Bronchial epithelial cell (primary cell): Measurements from ENCODE around the gene SMIM1. TPM values are rescaled to one million over a fixed set of nuclear protein-coding genes. Genes with fewer than 3 reads are reported as not detected.

Experiments used
- DNase-seq: peaks from one replicate; pipeline ENCODE4 v3.0.0-alpha.2; 2010; ENCODE audit warnings: low read depth
- FAIRE-seq: peaks from 2 replicates; lab custom pipeline; 2011; peaks lifted over from hg19 to GRCh38; lab: Jason Lieb, UNC
- H3K27me3 ChIP-seq: 2 replicates; pipeline ENCODE4 v1.5.1; 2011; ENCODE audit warnings: low read length; ENCODE audit not compliant: control insufficient read depth, insufficient read depth
- H3K36me3 ChIP-seq: 2 replicates; pipeline ENCODE4 v1.5.1; 2011; ENCODE audit warnings: low read length; ENCODE audit not compliant: control insufficient read depth, insufficient read depth
- H3K4me3 ChIP-seq: 2 replicates; pipeline ENCODE4 v1.5.1; 2011; ENCODE audit warnings: mild to moderate bottlenecking, low read depth, low read length, control low read depth
- total RNA-seq: library from RNA; depleted of rRNA; stranded (reverse); fragments of >200 nt; gene quantifications from 2 replicates; pipeline ENCODE4 v1.2.1, GENCODE V29; 2014
- TF ChIP-seq, protein P1 (sequence below): IDR thresholded peaks from 2 replicates; pipeline ENCODE4 v1.5.1; 2011; ENCODE audit warnings: mild to moderate bottlenecking, moderate library complexity, low read length, control low read depth, inconsistent platforms; ENCODE audit not compliant: insufficient read depth, severe bottlenecking

SMIM1 gene
- total RNA-seq, 1 donor from 2014 or later, result not detected

DNA sequence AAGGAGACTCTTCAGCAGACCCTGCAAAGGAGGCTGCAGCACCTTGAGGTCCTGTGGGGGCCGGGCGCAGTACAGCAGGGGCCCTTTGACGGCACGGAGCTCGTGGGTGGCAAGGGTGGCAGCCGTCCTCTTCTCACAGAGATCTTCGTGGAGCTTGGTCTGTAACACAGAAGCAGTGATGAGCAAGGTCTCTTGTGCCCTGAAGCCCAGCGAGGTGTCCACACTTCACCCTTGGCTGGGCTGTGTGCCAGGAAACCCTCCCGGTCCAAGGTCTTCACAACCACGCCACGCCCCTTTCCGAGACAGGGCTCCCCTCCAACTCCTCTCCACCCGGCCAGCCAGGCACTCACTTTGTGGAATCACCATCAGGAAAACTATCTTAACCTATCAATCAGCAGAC lies 12.5 kb downstream of the SMIM1 start:
- Histone ChIP-seq H3K36me3 (peaks cover 38% of the 10 kb centered on the region), H3K27me3 (no peaks in the 10 kb centered on the region), H3K4me3 (no peak overlapping the region)
- FAIRE-seq, result no peak
- TF ChIP-seq, protein P1, sequence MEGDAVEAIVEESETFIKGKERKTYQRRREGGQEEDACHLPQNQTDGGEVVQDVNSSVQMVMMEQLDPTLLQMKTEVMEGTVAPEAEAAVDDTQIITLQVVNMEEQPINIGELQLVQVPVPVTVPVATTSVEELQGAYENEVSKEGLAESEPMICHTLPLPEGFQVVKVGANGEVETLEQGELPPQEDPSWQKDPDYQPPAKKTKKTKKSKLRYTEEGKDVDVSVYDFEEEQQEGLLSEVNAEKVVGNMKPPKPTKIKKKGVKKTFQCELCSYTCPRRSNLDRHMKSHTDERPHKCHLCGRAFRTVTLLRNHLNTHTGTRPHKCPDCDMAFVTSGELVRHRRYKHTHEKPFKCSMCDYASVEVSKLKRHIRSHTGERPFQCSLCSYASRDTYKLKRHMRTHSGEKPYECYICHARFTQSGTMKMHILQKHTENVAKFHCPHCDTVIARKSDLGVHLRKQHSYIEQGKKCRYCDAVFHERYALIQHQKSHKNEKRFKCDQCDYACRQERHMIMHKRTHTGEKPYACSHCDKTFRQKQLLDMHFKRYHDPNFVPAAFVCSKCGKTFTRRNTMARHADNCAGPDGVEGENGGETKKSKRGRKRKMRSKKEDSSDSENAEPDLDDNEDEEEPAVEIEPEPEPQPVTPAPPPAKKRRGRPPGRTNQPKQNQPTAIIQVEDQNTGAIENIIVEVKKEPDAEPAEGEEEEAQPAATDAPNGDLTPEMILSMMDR, result no peak
- DNase-seq, result no peak

DNA sequence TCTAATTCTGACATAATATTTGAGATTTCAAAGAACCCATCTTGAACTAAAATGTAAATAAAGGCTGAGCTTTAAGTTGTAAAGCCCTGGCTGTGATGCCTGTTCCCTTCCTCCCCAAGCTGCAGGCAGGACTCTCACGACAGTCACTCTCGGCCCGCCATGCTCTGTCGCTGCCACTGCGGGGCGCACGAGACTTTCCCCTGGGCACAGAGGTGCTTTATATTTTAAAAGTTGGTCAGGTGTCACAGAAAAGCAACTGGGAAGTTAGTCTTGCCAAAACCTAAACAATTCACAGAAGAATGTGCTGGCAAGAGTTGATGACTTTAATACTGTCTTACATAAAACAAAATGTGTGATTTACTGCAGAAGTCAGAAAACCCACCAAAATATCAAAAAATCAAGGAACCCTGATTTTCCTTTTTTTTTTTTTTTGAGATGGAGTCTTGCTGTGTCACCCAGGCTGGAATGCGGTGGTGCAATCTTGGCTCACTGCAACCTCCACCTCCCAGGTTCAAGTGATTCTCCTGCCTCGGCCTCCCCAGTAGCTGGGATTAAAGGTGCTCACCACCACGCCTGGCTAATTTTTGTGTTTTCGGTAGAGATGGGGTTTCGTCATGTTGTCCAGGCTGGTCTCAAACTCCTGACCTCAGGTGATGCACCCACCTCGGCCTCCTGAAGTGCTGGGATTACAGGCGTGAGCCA lies 13.1 kb downstream of the SMIM1 start:
- TF ChIP-seq, protein P1, result peak; percentile 42
- no peak for FAIRE-seq
- DNase-seq, result peak; percentile 20
- Histone ChIP-seq H3K36me3 (peaks cover 41% of the 10 kb centered on the region), H3K27me3 (no peaks in the 10 kb centered on the region), H3K4me3 (no peak overlapping the region)

DNA sequence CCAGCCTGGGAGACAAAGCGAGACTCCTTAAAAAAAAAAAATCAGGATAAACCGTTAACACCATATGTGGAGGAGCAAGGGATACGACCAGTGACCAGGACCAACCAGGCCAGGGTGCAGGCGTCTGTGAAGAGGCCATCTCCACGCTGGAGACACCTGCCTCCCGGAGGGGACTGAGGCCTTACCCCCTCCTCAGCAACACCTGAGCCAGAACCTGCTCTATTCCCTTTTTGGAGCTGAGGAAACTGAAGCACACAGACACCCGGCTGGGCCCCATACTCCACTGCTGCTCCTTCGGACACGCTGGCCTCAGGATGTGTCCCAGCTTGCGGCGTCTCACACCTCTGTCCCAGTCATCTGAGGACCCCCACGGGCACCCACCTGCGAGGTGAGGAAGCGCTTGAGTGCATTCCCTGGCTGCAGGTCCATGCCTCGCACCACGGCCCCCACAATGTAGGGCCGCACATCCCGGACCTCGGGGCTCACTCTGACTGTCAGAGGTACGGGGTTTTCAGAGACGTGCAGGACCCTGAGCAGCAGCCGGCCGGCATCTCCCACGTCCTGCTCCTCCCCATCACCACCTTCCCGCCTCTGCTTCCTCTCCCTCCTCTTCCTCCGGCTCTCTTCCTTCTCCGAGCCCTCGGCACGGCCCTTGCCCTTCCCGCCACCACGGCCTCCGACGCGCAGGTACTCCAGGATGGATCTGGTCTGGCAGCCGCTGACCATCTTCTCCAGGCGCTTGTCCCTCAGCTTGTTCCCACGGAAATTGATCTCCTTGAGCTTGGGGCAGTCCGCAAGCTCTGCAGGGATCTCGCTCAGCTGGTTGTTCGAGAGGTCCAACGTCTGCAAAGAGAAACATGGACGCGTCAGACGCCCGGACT lies 14.2 kb downstream of the SMIM1 start:
- H3K27me3 ChIP-seq, result no peaks in the 10 kb centered on the region
- TF ChIP-seq, protein P1, result no peak
- no peak for FAIRE-seq
- no peak for DNase-seq
- H3K4me3 ChIP-seq, result no peak overlapping the region
- H3K36me3 ChIP-seq, result peaks cover 37% of the 10 kb centered on the region

DNA sequence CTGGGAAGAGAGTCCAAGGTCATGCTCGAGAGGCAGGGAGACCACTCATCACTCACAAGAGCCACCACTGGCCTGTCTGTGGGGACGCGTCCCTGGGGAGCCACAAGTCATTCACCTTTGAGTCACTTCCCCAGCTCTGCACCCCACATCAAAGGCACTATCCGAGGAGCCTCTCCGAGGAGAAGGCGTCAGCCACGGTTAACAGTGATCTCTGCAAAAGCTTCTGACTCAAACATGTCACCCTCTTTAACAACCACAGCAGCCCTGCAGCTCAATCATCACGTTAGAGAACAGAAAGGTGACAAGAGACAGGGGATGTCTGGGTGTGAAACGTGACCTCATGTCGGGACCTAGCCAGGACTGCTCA lies 14.8 kb downstream of the SMIM1 start:
- TF ChIP-seq, protein P1, result no peak
- Histone ChIP-seq H3K27me3 (no peaks in the 10 kb centered on the region), H3K4me3 (no peak overlapping the region), H3K36me3 (peaks cover 35% of the 10 kb centered on the region)
- FAIRE-seq (no peak), DNase-seq (no peak)

DNA sequence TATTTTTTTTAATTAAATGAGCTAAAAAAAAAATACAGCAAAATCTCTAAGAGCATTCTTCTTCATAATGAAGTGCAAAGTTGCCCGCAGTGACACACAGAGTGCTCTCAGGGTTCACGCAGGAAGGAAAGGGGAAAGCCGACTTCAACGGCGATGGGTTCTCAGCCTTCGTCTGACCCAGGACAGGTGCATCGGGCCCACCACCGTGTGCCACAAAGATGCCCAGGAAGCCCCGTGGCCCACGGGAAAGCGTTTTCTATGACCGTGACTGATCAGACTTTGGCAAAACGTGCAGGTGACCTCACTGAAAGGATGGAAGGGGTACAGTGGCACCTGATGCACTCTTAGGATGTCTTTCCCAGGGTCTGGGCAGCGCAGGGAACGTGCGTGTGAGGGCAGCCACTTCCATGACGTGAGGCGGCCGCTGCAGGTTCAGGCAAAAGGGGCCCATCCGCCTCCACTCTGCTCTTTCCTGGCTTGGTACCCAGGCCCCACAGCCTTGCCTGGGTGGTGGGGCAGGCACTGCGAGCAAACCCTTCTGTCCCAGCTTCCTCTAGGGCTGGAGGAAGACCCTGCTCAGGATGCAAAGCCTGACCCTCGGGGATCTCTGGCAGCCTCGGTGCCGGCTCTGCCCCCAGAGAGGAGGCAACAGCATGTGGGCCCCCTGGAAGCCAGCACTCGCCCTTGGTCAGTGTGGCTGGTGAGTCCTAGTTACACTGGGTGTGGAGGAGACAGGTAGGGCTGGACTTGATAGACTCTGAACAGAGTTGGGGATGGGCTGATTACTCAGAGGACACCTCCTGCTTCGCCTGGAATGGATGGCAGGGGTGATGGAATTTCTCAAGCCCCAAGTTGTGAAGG lies 15.4 kb downstream of the SMIM1 start:
- no peak for DNase-seq
- H3K36me3 ChIP-seq, result peaks cover 33% of the 10 kb centered on the region

More for the DNA sequence above, 15.4 kb downstream of the SMIM1 start:
- no peak overlapping the region for H3K4me3 ChIP-seq
- FAIRE-seq, result no peak
- H3K27me3 ChIP-seq, result no peaks in the 10 kb centered on the region
- TF ChIP-seq, protein P1, result no peak
